Measurements from ENCODE around the gene BCHE. TPM values are rescaled to one million over a fixed set of nuclear protein-coding genes. Genes with fewer than 3 reads are reported as not detected.

The BCHE gene
- total RNA-seq, 4 donors from 2014 or later, result 0.15 to 1.2 (median 0.96) TPM

- in situ Hi-C loops (cut with MboI; ENCODE audit: low sequenced_read_pairs in 4 of 4), result no loop called here
Measured at GRCh38 chr3:165839296-165840076, 2.3 kb upstream of the BCHE start.

GRCh38 chr3:165837801-165838200, 578 bp upstream of the BCHE start:
- no peak overlapping the region for H3K4me3 ChIP-seq
- H3K4me1 ChIP-seq, result no peaks in the 10 kb centered on the region
- H3K36me3 ChIP-seq, result no peaks in the 10 kb centered on the region
- ATAC-seq, result no peak
- TF ChIP-seq POLR2A (IDR thresholded peaks at IDR 0.05), result no peak
- TF ChIP-seq CTCF (IDR thresholded peaks at IDR 0.05 in 4 of 5, conservative IDR thresholded peaks at IDR 0.05 in 1 of 5), result no peak
- in situ Hi-C loops (cut with MboI; ENCODE audit: low sequenced_read_pairs in 4 of 4), result no loop called here
- H3K9me3 ChIP-seq, result no peaks in the 10 kb centered on the region
- intact Hi-C loops (cut with DNase I; ENCODE audit: low total_unique reads), result no loop called here
- no peak for DNase-seq
- no peak overlapping the region for H3K27ac ChIP-seq
- no peaks in the 10 kb centered on the region for H3K27me3 ChIP-seq

More at GRCh38 chr3:165839296-165840076, 2.3 kb upstream of the BCHE start:
- intact Hi-C loops (cut with DNase I; ENCODE audit: low total_unique reads), result no loop called here
- H3K4me1 ChIP-seq, result no peaks in the 10 kb centered on the region
- peak in 1 of 2 donors; percentile 16 for ATAC-seq
- H3K9me3 ChIP-seq, result no peaks in the 10 kb centered on the region
- no peaks in the 10 kb centered on the region for H3K27me3 ChIP-seq
- H3K27ac ChIP-seq, result no peak overlapping the region
- no peak for TF ChIP-seq POLR2A (IDR thresholded peaks at IDR 0.05)
- TF ChIP-seq CTCF (IDR thresholded peaks at IDR 0.05 in 4 of 5, conservative IDR thresholded peaks at IDR 0.05 in 1 of 5), result no peak
- H3K4me3 ChIP-seq, result no peak overlapping the region
- DNase-seq, result no peak
- H3K36me3 ChIP-seq, result no peaks in the 10 kb centered on the region

DNA sequence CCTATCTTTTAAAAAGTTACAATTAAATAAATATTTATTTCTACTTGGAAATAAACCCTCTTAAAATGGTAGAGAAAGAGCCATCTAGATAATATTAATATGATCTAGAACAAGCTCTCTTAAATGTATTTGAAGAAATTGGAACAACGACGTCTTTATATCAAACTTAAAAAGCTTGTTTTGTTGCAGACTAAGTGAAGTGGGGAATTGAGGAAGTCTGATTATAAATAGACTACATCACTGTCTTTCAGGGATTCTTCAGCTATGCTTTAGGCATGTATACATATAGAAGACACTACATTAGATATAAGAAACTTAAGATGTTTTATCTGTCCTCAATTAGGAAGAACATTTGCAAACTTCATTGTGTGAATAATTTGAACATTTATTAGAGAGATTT, 1.8 kb downstream of the BCHE start:
- TF ChIP-seq CTCF (IDR thresholded peaks at IDR 0.05 in 4 of 5, conservative IDR thresholded peaks at IDR 0.05 in 1 of 5), result no peak
- no peak for TF ChIP-seq POLR2A (IDR thresholded peaks at IDR 0.05)
- Histone ChIP-seq H3K27ac (no peak overlapping the region), H3K27me3 (no peaks in the 10 kb centered on the region), H3K4me1 (no peaks in the 10 kb centered on the region), H3K9me3 (no peaks in the 10 kb centered on the region), H3K4me3 (no peak overlapping the region), H3K36me3 (no peaks in the 10 kb centered on the region)
- ATAC-seq, result no peak
- in situ Hi-C loops (cut with MboI; ENCODE audit: low sequenced_read_pairs in 4 of 4) (no loop called here), intact Hi-C loops (cut with DNase I; ENCODE audit: low total_unique reads) (no loop called here)
- DNase-seq, result no peak

GRCh38 chr3:165830746-165831145, 6.5 kb downstream of the BCHE start:
- TF ChIP-seq POLR2A (IDR thresholded peaks at IDR 0.05) (no peak), CTCF (IDR thresholded peaks at IDR 0.05 in 4 of 5, conservative IDR thresholded peaks at IDR 0.05 in 1 of 5) (no peak)
- Histone ChIP-seq H3K27ac (no peak overlapping the region), H3K9me3 (no peaks in the 10 kb centered on the region), H3K27me3 (no peaks in the 10 kb centered on the region), H3K4me3 (no peak overlapping the region), H3K4me1 (no peaks in the 10 kb centered on the region), H3K36me3 (no peaks in the 10 kb centered on the region)
- ATAC-seq (no peak), DNase-seq (no peak)
- intact Hi-C loops (cut with DNase I; ENCODE audit: low total_unique reads) (no loop called here), in situ Hi-C loops (cut with MboI; ENCODE audit: low sequenced_read_pairs in 4 of 4) (no loop called here)
